Stimulated activated CD8-positive, alpha-beta memory T cell treated with anti-CD3 and anti-CD28 coated beads, Interleukin-7, amount 100 ng/mL, for 4 hours (primary cell): ENCODE data around the gene SYT6.

ENCODE experiments used
- DNase-seq, 2 donors: peaks; one replicate each; pipeline ENCODE4 v3.0.0-alpha.2; 2020; ENCODE audit warnings: low read depth in 2 of 2

SYT6 gene

DNA sequence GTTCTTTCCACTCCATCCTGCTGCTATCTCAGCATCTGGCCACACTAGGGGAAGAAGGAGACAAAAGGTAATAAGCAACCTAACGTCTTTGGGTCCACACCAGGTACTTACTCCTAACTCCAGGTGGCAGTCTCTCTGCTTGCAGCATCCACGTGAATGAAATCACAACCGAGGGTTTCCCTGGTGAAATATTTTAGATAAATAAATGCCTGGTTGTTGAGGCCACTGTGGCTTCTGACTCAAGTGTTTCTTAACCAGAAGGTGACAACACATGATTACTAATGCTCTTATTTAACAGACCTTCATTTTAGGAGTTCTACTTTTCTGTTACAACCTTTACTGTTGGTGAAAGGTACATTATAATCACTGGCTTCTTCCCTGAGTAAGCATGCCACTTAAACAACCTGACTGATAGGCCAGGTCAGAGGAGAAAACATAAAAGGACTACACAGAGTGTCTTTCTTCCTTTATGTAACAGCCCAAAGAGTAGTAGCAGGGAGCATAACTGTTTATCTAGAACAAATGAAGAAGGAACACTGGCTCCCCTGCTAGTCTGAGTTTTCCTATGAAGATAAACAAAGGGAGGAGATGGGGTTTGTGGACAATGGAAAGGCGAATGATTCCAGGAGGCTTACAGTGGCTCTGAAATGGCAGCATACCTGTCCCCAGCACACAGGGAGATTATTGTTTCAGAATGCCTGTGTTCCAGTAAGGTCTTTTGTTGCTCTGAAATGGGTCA lies 59.9 kb downstream of the SYT6 start:
- no peak for DNase-seq

DNA sequence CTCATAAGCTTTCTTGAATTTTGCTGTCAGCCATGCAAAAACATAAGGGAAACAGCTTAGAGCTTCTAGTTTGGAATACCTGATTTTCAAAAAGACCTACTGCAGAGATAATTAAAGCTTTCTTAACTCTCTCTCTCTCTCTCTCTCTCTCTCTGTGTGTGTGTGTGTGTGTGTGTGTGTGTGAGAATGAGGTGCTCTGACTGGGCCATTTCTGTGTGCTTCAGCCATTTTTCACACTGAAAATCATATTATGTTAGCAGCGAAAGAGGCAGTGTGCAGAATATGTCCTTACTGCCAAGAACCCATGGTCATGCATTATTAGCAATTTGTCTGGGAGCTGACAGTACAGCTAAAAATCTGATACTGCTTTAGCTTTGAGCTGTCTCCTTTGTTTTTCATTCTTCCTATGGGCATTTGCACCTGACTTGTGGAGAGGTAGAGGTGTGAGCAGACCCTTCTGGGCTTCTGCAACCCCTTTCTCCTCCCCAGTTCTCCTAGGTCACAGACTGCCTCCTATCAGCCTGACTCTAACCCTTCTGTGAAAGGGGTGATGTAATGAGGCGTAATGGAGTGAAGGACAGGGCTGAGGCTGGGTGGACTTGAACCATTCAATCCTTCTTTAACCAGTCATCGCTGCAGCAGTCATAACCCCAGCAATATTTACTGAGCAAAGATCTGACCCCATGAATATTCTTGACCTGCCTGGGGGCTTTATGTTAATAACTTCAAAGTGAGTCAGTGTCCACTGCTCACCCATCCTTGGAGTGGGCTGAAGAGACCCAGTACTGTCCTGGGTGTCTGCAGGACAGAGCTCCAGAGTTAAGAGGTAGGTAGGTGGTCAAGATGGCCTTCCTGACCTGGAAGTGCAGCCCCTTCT lies 61.2 kb downstream of the SYT6 start:
- DNase-seq = no peak

DNA sequence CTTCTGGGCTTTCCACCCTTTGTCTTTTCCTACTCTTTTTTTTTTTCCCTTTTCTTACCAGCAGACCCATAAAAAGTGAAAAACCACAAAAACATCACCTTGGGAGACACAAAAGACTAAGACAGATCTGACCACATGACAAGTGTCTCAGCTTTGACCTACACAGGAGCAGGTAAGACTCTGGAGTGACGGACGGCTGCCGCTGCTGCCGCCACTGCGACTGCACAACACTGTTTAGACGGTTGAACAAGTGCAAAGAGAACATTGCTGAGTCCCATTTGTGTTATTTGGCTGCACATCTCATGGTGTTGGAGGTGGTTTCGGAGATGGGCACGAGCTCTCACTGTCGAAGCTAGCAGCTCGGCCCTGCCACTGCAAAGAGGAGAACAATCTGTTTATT lies 62.0 kb downstream of the SYT6 start:
- DNase-seq = no peak

DNA sequence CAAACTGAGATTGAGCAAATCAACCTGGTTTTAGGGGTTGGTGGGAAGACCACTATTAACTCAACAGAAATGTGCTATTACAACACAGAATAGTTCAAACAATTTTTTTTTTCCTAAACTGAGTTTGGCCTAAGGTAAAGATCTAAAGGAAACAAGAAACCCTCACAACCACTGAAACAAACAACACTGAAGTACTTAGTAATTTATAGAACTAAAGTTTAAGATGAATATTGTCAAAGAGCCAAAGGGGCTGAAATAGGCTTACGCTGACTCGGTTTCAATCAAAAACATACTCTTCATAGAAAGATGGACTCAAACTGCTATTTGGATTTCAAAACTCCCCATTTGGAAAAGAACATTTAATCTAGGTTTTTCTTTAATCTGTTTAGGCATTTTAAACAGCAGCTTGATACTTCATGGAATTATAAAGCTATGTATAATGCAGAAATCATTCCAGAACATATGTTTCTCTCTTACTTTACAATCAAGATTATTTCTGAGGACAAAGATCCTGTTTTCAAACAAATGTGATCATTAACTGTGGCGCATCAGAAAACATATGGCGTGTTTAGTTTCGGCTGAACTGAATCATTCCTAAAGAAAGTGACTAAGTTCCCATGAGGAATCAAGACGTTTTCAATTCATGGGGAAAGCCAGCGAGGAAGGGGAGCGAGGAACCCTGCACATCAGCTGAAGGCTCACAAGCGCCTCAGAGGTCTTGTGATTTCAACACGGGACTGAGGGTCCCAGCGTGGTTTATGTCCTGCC lies 62.7 kb downstream of the SYT6 start:
- DNase-seq = no peak

DNA sequence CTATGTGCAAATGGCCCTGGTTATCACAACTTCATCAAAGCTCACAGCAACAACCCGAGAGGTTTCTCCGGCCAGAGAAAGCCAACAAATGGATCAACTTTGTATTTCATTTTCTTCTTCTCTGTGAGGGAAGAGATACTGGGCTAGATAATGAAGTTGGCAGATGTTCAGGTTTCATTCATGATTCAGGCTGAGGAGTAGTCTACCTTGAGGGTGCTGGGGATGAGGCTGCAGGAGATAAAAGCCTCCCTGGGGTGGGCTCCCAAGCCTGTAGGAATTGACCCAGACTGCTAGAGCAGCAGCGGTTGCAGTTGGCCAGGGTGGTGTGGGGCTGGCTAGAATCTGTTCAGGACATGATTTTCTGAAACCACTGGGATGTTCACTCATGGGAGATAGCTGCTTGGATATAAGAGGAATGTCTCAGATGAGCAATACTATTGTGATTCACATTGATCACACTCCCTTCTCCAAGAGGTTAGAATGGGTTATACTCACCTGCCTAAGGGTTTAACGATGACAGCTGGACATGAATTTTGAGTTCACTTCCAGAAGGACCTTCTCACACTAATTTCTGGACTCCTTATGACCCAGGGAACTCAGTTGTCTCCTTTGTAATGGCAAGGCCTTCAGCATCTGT lies 64.0 kb downstream of the SYT6 start:
- DNase-seq = no peak

DNA sequence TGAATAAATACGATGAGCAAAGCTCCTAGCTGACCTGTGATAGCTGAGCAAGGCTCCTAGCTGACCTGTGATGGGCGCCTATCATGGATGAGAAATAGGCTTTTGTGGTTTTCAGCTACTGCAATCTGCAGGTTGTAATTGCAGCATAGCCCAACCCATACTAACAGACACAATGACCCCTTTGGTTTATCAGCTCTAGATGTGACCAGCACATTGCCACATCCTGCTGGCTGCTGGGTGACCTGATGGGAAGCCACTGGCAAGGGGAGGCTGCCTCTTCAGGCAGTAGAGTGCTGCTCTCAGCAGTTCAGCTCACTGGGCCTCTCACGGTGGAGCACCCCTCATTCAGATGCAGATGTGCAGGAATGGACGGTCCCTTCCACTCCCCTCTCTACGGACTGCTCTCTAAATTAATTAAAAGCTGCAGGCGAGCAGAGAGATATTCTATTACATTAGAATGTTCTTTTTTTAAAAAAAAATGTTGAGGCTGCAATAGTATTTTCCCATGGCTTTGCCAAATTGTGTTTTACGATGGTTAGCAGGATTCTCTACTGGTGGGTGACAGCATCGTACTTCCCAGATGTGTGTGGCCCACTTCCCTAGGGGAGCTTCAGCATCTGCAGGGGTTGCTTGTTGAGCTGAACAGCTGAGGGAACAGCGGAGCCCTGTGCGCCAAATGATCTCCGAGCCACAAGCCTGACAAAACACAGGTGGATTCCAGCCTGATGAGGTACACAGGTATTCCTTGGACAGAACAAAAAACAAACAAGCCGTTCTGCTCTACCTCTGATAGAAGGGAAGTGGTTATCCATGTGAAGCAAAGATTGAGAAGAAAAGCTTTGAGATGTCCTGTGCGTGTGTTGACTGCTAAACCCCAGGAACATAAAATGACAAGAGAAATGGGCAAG lies 65.0 kb downstream of the SYT6 start:
- no peak for DNase-seq

DNA sequence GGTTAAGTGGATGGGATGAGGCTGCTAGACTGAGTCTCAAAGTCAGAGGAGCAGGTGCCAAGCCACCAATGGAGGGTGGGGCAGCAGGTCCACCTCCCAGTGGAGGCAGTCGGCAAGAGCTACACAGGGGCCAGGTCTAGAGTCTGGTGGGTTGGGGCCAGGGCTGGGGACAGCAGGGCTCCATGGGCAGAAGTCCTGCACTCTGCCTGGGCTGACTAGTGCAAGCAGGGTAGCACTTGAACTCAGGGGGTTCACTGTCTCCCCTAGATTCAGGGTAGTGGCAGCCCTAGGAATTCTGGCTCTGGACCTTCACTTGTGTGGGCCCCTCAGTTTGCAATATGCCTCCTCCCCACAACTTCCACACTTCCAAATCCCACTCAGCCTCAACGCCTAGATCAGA lies 66.2 kb downstream of the SYT6 start:
- DNase-seq = no peak

DNA sequence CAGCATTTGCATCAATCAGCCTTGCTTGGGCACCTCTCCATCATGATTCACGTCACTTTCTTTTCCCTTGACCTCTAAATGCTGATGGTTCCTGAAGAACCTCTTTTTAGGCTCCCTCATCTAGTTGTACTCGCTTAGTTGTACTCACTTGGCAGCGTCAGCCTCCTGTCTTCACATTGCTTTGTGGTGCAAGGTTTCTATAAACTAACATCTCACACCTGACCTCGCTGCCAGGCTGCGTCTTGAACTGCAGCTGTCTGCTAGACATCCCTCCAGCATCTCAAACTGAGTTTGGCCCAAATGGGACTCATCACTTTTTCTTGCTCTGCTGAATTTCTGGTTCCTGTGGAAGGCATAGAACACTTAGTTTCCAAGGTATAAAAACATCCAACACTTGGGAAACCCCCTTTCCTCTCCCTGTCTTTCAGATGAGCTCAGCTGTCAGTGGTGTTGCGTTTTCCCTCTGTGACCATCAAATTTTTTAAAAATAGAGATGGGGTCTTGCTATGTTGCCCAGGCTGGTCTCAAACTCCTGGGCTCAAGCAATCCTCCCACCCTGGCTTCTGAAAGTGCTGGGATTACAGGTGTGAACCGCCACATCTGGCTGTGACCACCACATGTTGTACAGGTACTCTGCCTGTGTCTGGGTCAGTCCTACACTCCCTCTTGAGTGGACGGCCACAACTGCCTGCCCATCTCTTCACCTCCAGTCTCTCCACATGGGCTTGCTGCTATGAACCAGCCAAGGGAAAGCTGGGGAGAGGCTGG lies 66.9 kb downstream of the SYT6 start:
- no peak for DNase-seq

DNA sequence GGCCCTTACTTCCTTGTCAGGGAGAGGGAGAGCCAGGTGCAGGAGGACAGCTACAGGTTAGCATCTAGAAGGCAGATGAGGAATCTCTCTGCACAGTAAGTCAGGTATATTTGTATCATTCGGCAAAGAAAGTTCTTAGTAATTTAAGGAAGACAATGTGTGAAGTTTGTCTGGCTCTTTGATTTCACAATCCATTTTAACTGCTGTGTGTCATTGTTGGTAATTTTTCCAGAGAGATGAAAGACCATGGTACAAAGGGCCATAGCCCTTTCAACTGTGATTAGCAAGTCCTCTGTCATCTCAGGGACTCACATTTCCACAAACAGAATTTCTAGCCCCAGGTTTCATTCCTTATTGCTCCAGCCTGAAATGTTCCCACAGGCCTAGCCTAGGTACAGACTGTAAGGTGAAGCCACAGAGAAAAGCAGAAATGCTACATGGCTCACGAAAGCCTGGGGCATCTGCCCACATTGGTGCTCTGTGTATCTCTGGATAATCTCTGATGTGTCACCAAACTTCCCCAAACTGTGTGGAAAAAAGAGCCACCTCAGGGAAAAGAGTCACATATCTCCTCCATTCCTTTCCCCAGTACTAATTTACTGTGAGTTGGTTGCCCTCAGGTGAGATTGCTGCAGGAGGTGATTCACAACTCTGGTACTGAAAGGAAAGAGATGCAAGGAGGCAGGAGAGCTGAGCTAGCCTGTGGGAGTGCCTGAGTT lies 70.6 kb downstream of the SYT6 start:
- DNase-seq = no peak

DNA sequence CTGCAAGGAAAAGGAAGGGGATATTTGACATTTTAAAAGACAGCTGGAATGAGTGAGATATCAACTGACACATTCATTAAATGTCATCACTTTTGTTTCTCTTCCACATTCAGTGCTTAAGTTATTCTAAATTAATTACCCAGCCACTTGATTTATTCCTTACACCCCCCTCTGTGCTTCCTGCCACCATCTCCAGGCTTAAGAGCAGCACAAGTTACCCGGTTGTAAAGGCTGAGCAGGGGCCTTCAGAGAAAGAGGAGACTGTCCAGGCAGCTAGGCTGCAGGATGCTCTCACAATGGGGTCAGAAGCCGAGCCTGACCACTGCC lies 71.4 kb downstream of the SYT6 start:
- no peak for DNase-seq

DNA sequence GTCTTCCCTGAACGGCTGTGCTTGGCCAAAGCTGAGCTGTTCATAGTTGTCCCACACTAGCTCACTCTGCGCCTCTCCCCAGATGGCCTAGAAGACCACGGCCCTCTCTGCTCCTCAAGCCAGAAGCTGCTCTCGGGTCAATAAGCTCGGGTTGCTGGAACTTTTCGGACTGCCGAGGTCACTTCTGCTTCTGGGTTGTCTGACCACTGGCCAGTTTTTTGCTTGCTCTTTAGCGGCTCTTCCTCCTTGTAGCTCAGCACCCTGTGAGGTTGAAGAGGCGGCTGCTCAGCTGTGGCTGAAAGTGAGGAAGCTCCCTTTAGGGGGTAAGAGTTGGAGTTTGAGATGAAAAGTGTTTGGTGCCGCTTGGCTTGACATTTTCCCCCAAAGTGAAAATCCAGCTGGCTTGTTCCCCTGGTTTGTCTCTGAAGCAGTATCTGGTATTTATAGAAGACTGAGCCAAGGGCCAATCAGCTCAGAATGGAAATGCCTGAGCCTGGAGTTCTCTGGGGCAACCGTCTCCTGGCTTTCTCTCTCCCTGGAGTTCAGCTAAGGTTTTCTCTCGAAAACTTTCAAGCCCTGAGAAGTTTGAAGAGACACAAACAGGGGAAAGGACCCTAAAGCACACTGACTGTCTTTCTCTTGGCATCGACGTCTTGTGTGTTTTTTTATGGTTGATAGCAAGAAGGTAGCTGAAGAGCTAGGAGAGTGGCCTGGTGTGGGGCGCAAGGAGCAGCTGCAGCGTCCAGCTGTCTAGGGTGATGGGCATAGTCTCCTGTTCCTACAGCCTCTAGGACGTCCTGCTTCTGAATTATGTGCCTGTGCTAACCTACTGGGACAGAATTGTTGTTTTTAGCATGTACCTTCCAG lies 72.0 kb downstream of the SYT6 start:
- DNase-seq = no peak

DNA sequence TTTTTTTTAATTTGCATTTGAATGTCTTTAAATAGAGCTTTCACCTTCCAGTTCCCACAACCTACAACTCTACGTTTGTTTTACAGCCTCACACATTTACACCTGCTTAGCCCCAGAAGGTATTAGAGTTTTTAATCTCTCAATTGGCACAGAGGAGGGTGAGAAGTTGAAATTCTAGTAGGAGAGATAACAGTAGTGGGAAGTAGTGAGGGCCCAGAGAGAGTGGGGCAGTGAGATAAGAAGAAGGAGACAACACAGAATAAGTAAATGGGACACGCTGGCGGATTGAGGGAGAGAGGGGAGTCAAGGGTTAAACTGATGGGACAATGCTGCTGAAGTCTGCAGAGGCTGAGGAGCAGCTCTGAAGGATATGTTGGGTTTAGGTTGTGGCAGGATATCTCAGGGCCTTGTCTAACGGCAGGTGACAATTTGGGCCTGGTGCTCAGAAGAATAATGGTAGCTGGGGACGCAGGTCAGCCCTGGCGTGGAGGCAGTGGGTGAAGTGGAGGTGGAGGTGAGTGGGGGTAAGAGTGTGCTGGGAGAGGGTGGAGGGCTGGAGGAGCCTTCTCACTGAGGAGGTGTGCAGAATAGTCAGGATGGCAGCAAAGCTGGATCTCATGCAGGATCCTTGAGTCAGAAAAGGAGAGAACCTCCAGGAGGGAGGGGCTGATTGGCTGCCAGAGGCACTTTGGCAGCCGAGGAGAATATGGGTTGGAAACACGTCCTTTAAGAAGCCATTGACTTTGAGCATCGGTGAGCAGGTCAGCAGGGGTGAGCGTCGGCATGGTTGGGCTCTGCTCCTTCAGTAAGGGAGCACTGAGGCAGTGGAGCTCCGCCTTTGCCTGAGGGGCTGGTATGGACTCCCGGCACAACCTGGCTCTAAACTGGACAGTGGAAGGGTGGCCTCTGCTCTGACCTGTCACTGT lies 72.9 kb downstream of the SYT6 start:
- no peak for DNase-seq

DNA sequence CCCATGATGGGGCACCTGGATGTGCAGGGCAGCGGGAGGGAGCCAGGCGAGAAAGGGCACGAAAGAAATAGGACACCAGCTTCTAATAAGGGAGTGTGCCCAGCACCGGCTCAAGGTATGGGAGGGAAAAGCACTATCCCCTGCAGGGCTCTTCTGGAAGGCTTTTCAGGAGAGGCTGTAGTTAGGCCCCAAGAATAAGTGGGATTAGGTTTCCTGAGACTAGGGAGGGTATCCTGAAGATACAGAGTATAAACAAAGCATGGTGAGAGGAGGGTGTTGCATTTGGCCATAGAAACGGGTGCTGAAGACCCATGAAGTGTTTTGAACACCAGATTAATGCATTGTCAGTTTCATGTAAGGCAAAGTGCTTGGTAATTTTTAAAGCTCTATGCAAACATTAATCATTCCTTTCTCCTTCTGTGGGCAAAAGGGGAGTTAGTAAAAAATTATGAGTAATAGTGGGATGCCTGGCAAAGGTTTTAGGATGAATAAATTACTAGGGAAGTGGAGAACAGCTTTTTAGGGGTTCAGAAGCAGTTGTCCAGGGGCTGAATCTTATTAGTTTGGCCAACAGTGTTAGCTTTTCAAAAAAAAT lies 74.0 kb downstream of the SYT6 start:
- DNase-seq = no peak

DNA sequence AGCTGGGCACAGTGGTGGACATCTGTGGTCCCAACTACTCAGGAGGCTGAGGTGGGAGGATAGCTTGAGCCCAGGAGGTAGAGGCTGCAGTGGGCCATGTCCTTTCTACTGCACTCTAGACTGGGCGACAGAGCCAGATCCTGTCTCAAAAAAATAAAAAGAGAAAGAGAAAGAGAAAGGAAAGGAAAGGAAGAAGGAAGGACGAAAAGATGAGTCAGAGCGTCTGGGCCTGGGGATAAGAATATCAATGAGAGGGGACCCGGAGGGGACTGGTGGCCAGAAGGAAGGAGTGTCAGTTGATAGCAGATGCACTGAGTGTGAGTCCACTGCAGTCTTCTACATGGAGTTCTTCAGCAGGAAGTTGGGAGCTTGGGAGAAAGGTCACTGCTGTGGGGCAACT lies 75.6 kb downstream of the SYT6 start:
- DNase-seq = no peak

DNA sequence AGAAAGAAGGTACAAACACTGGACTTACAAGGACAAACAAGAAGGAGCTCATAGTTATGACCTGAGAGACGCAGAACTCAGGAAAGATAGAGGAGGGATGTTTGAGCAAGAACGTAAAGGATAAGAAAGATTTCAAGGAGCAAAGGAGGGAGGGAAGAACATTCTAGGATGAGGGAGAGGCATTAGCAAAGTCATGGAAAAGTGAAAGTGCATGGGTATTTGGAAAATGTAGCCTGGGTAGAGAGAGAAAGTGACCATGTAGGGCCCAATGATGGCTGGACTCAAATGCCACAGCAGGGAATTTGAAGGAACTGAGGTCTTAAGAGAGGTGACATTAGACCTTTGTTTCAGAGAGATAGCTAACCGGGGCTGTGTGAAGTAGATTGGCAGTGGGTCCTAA lies 76.5 kb downstream of the SYT6 start:
- DNase-seq = no peak

DNA sequence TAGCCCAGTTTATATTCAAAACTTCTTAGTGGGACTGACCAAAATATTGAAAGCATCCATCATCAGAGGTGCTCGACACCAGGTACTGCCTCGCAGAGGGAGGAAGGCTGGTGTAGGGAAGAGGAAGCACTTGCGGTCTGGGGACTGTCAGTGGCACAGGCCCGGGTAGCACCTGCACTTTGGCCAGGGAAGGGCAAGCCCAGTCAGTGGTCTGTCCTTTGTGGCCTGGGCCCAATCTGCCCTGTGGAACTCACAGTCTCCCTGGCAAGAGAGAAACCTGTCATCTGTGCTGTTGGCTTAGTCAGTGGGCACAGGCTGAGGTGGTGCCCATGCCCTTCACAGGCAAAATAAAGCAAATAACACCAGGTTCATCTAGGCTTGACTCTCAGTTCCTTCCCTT lies 77.4 kb downstream of the SYT6 start:
- no peak for DNase-seq

DNA sequence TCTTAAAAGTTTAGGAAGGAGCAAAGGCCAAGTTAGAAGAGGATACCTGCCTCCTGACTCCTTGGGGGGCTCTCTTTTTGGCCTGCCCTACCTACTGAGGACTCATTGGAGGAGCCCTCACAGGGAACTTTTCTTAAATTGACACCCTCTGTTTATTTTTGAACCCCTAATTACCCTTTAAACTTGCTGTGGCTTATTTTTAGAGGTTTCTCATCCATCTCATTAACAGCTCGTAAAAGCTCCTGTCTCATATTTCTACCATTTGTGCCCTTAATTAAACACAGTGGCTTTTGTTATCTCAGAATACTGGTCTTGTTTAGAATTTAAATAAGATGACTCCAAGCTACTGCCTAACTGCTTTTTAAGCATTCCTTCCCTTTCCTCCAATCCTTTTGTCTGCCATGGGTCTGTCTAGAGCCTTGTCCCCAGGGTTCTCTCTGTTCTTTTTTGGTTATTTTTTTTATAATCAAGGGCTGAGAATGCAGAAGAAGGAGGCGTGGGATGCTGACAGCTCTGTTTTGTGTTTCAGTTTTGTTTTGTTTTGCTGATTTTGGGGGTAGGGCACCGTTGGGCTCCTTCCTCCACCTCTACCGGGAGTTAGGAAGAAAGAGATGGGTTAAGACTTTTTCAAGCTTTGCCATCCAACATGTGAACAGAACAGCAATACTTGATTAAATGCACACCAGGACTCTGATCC lies 78.0 kb downstream of the SYT6 start:
- no peak for DNase-seq
